Karpas-422 (cell line): ENCODE results near the gene TMEM132A. TPM values are rescaled to one million over a fixed set of nuclear protein-coding genes. Genes with fewer than 3 reads are reported as not detected.

ENCODE experiments used
- DNase-seq: peaks from one replicate; pipeline ENCODE4 v3.0.0-alpha.2; 2015
- H2AFZ ChIP-seq: fragments of 200-600 bp; sonication (generic); 2 replicates; pipeline ENCODE4 v1.6.1; 2014; ENCODE audit warnings: antibody characterized with exemption, low read length, mixed read lengths
- H3K27ac ChIP-seq: fragments of 200-600 bp; sonication (generic); 2 replicates; pipeline ENCODE4 v1.5.1; 2014; ENCODE audit warnings: mild to moderate bottlenecking, low read length, moderate library complexity
- H3K27me3 ChIP-seq: fragments of 200-600 bp; sonication (generic); 2 replicates; pipeline ENCODE4 v1.6.1; 2014; ENCODE audit warnings: low read length, mixed read lengths
- H3K36me3 ChIP-seq: fragments of 200-600 bp; sonication (generic); 2 replicates; pipeline ENCODE4 v1.6.1; 2014; ENCODE audit warnings: low read length, mixed read lengths; ENCODE audit not compliant: insufficient read depth
- H3K4me1 ChIP-seq: fragments of 200-600 bp; sonication (generic); 2 replicates; pipeline ENCODE4 v1.6.1; 2014; ENCODE audit warnings: mild to moderate bottlenecking, low read length, mixed read lengths
- H3K4me2 ChIP-seq: fragments of 200-600 bp; sonication (generic); 2 replicates; pipeline ENCODE4 v1.6.1; 2014; ENCODE audit warnings: low read length, low read depth, mild to moderate bottlenecking; ENCODE audit not compliant: poor library complexity, severe bottlenecking
- H3K4me3 ChIP-seq: fragments of 200-600 bp; sonication (generic); 2 replicates; pipeline ENCODE4 v1.5.1; 2014; ENCODE audit warnings: mild to moderate bottlenecking, antibody characterized with exemption, low read length, mixed read lengths
- H3K79me2 ChIP-seq: fragments of 200-600 bp; sonication (generic); 2 replicates; pipeline ENCODE4 v1.6.1; 2014; ENCODE audit warnings: mild to moderate bottlenecking, low read length, mixed read lengths
- H3K9ac ChIP-seq: fragments of 200-600 bp; sonication (generic); 2 replicates; pipeline ENCODE4 v1.6.0; 2014; ENCODE audit warnings: low read length
- H3K9me2 ChIP-seq: fragments of 200-600 bp; sonication (generic), shearing (Covaris generic); replicated peaks from 2 replicates; pipeline ENCODE4 v1.6.0; 2014; ENCODE audit warnings: mild to moderate bottlenecking, low read length, moderate library complexity; ENCODE audit not compliant: insufficient read depth
- H3K9me3 ChIP-seq: fragments of 300-700, 200-600 bp; sonication (generic); 2 replicates; pipeline ENCODE4 v1.6.1; 2014; ENCODE audit warnings: low read length, mixed read lengths
- H4K20me1 ChIP-seq: fragments of 200-600 bp; sonication (generic); 2 replicates; pipeline ENCODE4 v1.6.1; 2014; ENCODE audit warnings: mild to moderate bottlenecking, antibody characterized with exemption, low read length, low read depth; ENCODE audit not compliant: insufficient read depth
- total RNA-seq: library from RNA; depleted of rRNA; stranded (reverse); fragments of >200 nt; shearing (Covaris generic); gene quantifications from 2 replicates; pipeline ENCODE4 v1.2.3, GENCODE V29; 2014; ENCODE audit warnings: low replicate concordance

The TMEM132A gene
- total RNA-seq, 1 experiment from 2014 or later, result 1.6 TPM

DNA sequence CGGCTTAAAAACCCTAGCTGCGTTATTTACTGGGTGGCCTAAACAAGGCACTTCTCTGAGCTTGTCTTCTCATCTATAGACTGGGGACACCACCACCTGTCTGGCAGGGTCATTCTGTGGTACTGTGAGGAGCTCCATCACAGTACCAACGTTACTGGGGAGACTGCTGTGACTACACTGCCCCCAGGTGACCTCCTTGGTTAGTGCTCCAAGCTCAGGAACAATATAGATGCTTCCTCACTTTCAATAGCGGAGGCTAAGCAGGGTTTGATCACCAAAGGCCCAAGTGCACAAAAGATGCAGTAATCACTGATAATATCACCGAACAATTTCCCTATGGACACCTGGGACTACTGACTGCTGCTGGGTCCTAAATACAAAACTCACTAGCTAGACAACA lies 36.7 kb upstream of the TMEM132A start:
- peak; percentile 79 for DNase-seq

GRCh38 chr11:60889869-60890311 lies 34.4 kb upstream of the TMEM132A start:
- no peaks in the 10 kb centered on the region for H3K27me3 ChIP-seq
- no peak overlapping the region for H3K4me3 ChIP-seq
- no peak for DNase-seq
- no peak overlapping the region for H2AFZ ChIP-seq
- H4K20me1 ChIP-seq, result no peaks in the 10 kb centered on the region
- H3K9me2 ChIP-seq, result no peaks in the 10 kb centered on the region
- H3K9me3 ChIP-seq, result no peaks in the 10 kb centered on the region
- peaks cover 24% of the 10 kb centered on the region; the same call in 1 of the 2 replicates for H3K36me3 ChIP-seq
- no peak overlapping the region for H3K9ac ChIP-seq
- no peaks in the 10 kb centered on the region for H3K4me1 ChIP-seq
- H3K79me2 ChIP-seq, result no peaks in the 10 kb centered on the region
- H3K4me2 ChIP-seq, result no peak overlapping the region
- H3K27ac ChIP-seq, result no peak overlapping the region

More for the DNA sequence above, 36.7 kb upstream of the TMEM132A start:
- no peaks in the 10 kb centered on the region for H3K79me2 ChIP-seq
- no peaks in the 10 kb centered on the region for H4K20me1 ChIP-seq
- no peaks in the 10 kb centered on the region for H3K4me1 ChIP-seq
- H3K4me3 ChIP-seq, result no peak overlapping the region
- no peak overlapping the region for H3K4me2 ChIP-seq
- peaks cover 10% of the 10 kb centered on the region; the same call in 1 of the 2 replicates for H3K36me3 ChIP-seq
- H2AFZ ChIP-seq, result no peak overlapping the region
- H3K27me3 ChIP-seq, result no peaks in the 10 kb centered on the region
- no peak overlapping the region for H3K27ac ChIP-seq
- no peak overlapping the region for H3K9ac ChIP-seq
- H3K9me2 ChIP-seq, result no peaks in the 10 kb centered on the region
- H3K9me3 ChIP-seq, result no peaks in the 10 kb centered on the region

DNA sequence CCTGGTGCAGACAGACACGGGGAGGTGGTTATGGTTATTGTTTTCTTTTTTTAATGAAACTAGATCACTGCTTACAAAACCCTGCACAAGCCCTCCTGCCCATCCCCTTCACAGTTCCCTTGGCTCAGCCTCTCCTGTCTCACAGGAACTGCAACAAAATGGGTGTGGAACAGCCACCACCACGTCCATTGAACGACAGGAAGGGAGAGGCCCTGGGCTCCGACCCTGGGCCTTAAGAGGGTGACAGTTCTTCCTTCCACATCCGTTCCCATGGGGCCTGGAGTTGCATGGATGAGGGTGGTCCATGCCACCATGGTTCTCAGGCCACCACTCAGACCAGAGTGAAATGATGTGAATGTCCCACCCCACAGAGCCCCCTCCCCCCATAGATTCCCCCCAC lies 33.6 kb upstream of the TMEM132A start:
- peaks cover 32% of the 10 kb centered on the region; the same call in 1 of the 2 replicates for H3K36me3 ChIP-seq

DNA sequence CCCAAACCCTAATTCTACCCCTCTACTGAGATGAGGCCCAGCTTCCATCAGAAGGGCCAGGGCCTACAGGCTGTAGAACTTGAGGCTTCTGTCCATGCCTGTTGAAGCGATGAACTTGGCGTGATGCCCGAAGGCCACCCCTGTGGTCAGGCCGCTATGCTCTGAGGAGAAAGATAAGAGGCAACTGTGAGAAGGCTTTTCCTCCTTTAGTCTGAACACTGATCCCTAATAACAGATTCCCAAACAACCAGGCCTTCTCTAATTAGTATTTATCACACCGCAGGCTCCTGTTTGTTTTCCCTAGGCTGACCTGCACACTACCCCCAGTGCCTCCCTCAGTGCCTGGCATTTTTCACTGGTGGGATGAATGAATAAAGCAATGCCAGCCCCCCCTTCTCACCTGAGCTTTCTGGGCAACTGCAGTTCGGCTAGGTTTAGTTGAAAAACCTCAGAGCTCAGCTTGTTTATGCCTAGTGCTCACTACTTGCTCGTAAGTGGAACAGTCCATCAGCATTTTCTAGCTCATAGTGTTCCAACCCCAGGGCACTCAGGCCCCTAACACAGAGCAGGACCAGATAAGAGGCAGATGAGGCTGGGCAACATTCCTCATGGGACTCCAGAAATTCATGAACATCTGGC lies 33.0 kb upstream of the TMEM132A start:
- H3K27me3 ChIP-seq, result no peaks in the 10 kb centered on the region
- DNase-seq, result no peak
- H4K20me1 ChIP-seq, result no peaks in the 10 kb centered on the region
- H3K4me1 ChIP-seq, result no peaks in the 10 kb centered on the region
- peaks cover 2% of the 10 kb centered on the region; the same call in 1 of the 2 replicates for H3K79me2 ChIP-seq
- H3K27ac ChIP-seq, result no peak overlapping the region
- H3K4me2 ChIP-seq, result no peak overlapping the region
- no peak overlapping the region for H3K4me3 ChIP-seq
- no peak overlapping the region for H3K9ac ChIP-seq
- no peaks in the 10 kb centered on the region for H3K9me3 ChIP-seq
- H3K9me2 ChIP-seq, result no peaks in the 10 kb centered on the region
- peaks cover 37% of the 10 kb centered on the region; the same call in 1 of the 2 replicates for H3K36me3 ChIP-seq
- H2AFZ ChIP-seq, result no peak overlapping the region

More for the DNA sequence above, 33.6 kb upstream of the TMEM132A start:
- H3K4me2 ChIP-seq, result no peak overlapping the region
- H3K9ac ChIP-seq, result no peak overlapping the region
- no peak overlapping the region for H3K4me3 ChIP-seq
- DNase-seq, result no peak
- H3K79me2 ChIP-seq, result no peaks in the 10 kb centered on the region
- H3K27me3 ChIP-seq, result no peaks in the 10 kb centered on the region
- H3K4me1 ChIP-seq, result no peaks in the 10 kb centered on the region
- H4K20me1 ChIP-seq, result no peaks in the 10 kb centered on the region
- H3K9me2 ChIP-seq, result no peaks in the 10 kb centered on the region
- no peak overlapping the region for H3K27ac ChIP-seq
- H2AFZ ChIP-seq, result no peak overlapping the region
- no peaks in the 10 kb centered on the region for H3K9me3 ChIP-seq

GRCh38 chr11:60895687-60896086 lies 28.6 kb upstream of the TMEM132A start:
- Histone ChIP-seq H3K9me3 (no peaks in the 10 kb centered on the region), H3K4me1 (no peaks in the 10 kb centered on the region), H3K4me2 (no peak overlapping the region), H3K4me3 (no peak overlapping the region), H3K36me3 (peaks cover 66% of the 10 kb centered on the region), H3K79me2 (peaks cover 9% of the 10 kb centered on the region; the same call in 1 of the 2 replicates), H3K9me2 (no peaks in the 10 kb centered on the region), H3K27ac (no peak overlapping the region), H4K20me1 (peaks cover 17% of the 10 kb centered on the region), H2AFZ (no peak overlapping the region), H3K9ac (no peak overlapping the region), H3K27me3 (no peaks in the 10 kb centered on the region)
- DNase-seq, result no peak

GRCh38 chr11:60897496-60897895 lies 26.8 kb upstream of the TMEM132A start:
- H3K9ac ChIP-seq, result no peak overlapping the region
- H3K36me3 ChIP-seq, result peaks cover 67% of the 10 kb centered on the region
- no peak overlapping the region for H3K4me2 ChIP-seq
- no peak for DNase-seq
- H3K27ac ChIP-seq, result no peak overlapping the region
- H3K79me2 ChIP-seq, result peaks cover 9% of the 10 kb centered on the region; the same call in 1 of the 2 replicates
- H3K9me2 ChIP-seq, result no peaks in the 10 kb centered on the region
- H3K9me3 ChIP-seq, result no peaks in the 10 kb centered on the region
- no peak overlapping the region for H3K4me3 ChIP-seq
- H3K4me1 ChIP-seq, result no peaks in the 10 kb centered on the region
- no peaks in the 10 kb centered on the region for H3K27me3 ChIP-seq
- peaks cover 20% of the 10 kb centered on the region for H4K20me1 ChIP-seq
- H2AFZ ChIP-seq, result no peak overlapping the region

DNA sequence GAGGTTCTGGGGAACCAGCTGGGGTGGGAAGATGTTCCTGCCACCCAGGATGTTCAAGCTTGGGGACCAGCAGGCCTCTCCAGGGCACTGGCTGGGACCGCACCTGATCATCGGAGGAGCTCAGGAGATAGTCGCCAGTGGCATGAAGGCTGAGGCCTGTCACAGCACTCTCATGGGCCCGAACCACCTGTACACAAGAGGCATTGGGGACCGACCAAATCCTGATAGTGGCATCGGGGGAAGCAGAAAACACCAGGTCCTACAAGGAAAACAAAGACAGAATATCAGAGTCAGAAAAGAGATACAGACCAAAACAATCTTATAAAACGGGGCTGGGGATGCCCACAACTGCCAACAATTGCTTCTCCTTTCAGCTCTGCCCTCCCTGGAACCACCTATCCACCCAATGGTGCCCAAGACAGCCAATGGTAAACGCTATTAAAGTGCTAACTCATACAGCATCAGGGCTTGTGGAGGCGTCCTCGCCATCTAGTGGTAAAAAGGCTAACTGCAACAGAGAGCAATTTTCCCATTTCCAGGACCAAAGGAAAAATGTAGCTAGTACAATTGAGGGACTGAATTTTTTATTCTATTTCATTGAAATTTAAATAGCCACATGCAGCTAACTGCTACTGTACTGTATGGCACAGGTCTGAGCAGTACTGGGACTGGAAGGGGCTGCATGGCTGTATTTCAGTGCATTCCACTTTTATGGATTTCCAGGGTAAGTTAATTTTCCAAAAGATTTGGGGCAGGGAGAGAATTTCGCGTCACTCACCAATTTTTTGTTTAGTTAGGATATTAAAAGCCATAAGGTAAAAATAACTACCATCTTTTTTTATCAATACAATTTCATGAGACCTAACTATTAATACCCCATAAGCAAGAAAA lies 25.0 kb upstream of the TMEM132A start:
- Histone ChIP-seq H3K4me3 (no peak overlapping the region), H3K9me2 (no peaks in the 10 kb centered on the region), H3K36me3 (peaks cover 75% of the 10 kb centered on the region), H3K4me2 (no peak overlapping the region), H3K4me1 (peaks cover 3% of the 10 kb centered on the region), H3K9ac (no peak overlapping the region), H4K20me1 (peaks cover 36% of the 10 kb centered on the region), H2AFZ (no peak overlapping the region), H3K27me3 (no peaks in the 10 kb centered on the region), H3K79me2 (peaks cover 26% of the 10 kb centered on the region), H3K9me3 (no peaks in the 10 kb centered on the region), H3K27ac (no peak overlapping the region)
- peak; percentile 73 for DNase-seq

DNA sequence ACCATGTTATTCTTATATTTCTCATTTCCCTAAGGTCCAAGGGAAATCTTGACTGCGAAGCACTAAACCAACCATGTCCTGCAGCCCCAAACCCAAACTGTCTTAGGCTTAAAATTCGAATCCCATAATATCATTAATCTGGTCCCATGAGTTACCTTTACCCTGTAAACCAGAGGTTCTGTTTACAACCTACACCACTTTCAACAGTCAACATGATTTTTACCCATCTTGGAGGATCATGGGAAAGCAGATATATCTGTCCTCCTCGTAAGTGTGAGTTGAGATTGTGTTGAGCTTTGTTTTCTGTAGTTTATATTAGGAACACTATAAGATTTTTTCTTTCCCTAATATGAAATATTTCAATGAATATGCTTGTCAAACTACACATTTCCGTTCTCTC lies 24.3 kb upstream of the TMEM132A start:
- Histone ChIP-seq H4K20me1 (peaks cover 42% of the 10 kb centered on the region), H3K36me3 (peaks cover 75% of the 10 kb centered on the region), H3K27me3 (no peaks in the 10 kb centered on the region), H3K27ac (no peak overlapping the region), H3K9me2 (no peaks in the 10 kb centered on the region), H3K4me1 (peaks cover 10% of the 10 kb centered on the region), H3K79me2 (peaks cover 33% of the 10 kb centered on the region), H3K4me2 (no peak overlapping the region), H2AFZ (no peak overlapping the region), H3K9me3 (no peaks in the 10 kb centered on the region), H3K9ac (no peak overlapping the region), H3K4me3 (no peak overlapping the region)
- no peak for DNase-seq
